IPS-15b (cell line): ENCODE measurements around the gene ZNF677.
"Not testable (repeated sequence)": the region's sequence is repeated elsewhere in the genome, so short reads cannot be mapped to it uniquely, and the experiment has no call there.

Experiments used
- H3K27me3 ChIP-seq: one replicate; pipeline ENCODE4 v1.6.1; 2013; ENCODE audit warnings: low read length; ENCODE audit not compliant: control insufficient read depth, insufficient read depth
- H3K36me3 ChIP-seq: one replicate; pipeline ENCODE4 v1.6.1; 2013; ENCODE audit warnings: low read length; ENCODE audit not compliant: control insufficient read depth, insufficient read depth
- H3K4me1 ChIP-seq: one replicate; pipeline ENCODE4 v1.6.1; 2013; ENCODE audit warnings: mild to moderate bottlenecking, low read length; ENCODE audit not compliant: control insufficient read depth, insufficient read depth
- H3K4me3 ChIP-seq: one replicate; pipeline ENCODE4 v1.5.1; 2013; ENCODE audit warnings: low read depth, low read length
- H3K9ac ChIP-seq: one replicate; pipeline ENCODE4 v1.6.1; 2013; ENCODE audit warnings: low read depth, mild to moderate bottlenecking, low read length
- H3K9me3 ChIP-seq: one replicate; pipeline ENCODE4 v1.6.1; 2013; ENCODE audit warnings: mild to moderate bottlenecking, low read length; ENCODE audit not compliant: control insufficient read depth, insufficient read depth

The ZNF677 gene

DNA sequence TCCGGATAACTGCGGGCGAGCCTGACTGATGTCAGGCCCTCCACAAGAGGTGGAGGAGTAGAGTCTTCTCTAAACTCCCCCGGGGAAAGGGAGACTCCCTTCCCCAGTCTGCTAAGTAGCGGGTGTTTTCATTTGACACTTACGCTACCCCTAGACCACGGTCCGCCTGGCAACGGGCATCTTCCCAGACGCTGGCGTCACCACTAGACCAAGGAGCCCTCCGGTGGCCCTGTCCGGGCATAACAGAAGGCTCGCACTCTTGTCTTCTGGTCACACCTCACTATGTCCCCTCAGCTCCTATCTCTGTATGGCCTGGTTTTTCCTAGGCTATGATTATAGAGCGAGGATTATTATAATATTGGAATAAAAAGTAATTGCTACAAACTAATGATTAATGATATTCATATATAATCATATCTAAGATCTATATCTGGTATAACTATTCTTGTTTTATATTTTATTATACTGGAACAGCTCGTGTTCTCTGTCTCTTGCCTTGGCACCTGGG lies 64.9 kb downstream of the ZNF677 start:
- H3K36me3 ChIP-seq, H3K9ac ChIP-seq, H3K4me1 ChIP-seq, H3K9me3 ChIP-seq, H3K4me3 ChIP-seq: not testable (repeated sequence)
- H3K27me3 ChIP-seq: peaks cover 14% of the 10 kb centered on the region
